Activated CD4-positive, alpha-beta T cell treated with anti-CD3 and anti-CD28 coated beads for 36 hours (primary cell): ENCODE data around the gene CERK. TPM values are rescaled to one million over a fixed set of nuclear protein-coding genes. Genes with fewer than 3 reads are reported as not detected.
"Not testable (repeated sequence)": the region's sequence is repeated elsewhere in the genome, so short reads cannot be mapped to it uniquely, and the experiment has no call there.

Experiments used
- ATAC-seq: fragments of 200-7000 bp; cut with Tn5 transposase; one replicate; pipeline ENCODE4 v1.10.0; 2021; ENCODE audit warnings: mild to moderate bottlenecking, moderate library complexity
- CTCF ChIA-PET: fragments of 350-600 bp; sonication (Branson Sonifier 250); formaldehyde crosslinking; loops from one replicate; lab custom pipeline; 2021; ENCODE audit warnings: antibody characterized with exemption; lab: Charles Lee
- POLR2A ChIA-PET: fragments of 350-600 bp; sonication (Branson Sonifier 250); formaldehyde crosslinking; loops from one replicate; lab custom pipeline; 2021; ENCODE audit warnings: antibody characterized with exemption, inconsistent platforms; lab: Charles Lee
- DNase-seq: peaks from one replicate; pipeline ENCODE4 v3.0.0-alpha.2; 2020
- H3K27ac Mint-ChIP-seq: one replicate; pipeline ENCODE4 v1.8.0; 2021; ENCODE audit warnings: mixed read lengths
- H3K27me3 Mint-ChIP-seq: one replicate; pipeline ENCODE4 v1.8.0; 2021; ENCODE audit warnings: mixed read lengths
- H3K36me3 Mint-ChIP-seq: one replicate; pipeline ENCODE4 v1.8.0; 2021; ENCODE audit warnings: low read depth, mixed read lengths
- H3K4me1 Mint-ChIP-seq: one replicate; pipeline ENCODE4 v1.8.0; 2021; ENCODE audit warnings: mixed read lengths
- H3K4me3 Mint-ChIP-seq: one replicate; pipeline ENCODE4 v1.8.0; 2021; ENCODE audit warnings: mild to moderate bottlenecking, moderate library complexity, mixed read lengths
- H3K9me3 Mint-ChIP-seq: one replicate; pipeline ENCODE4 v1.8.0; 2021; ENCODE audit warnings: low read depth, mixed read lengths
- intact Hi-C, 2 experiments: fragments of 100-400 bp; cut with DNase I in 1 of 2; cut with micrococcal nuclease in 1 of 2; formaldehyde crosslinking; loops; one replicate each; pipeline versions ENCODE4 v1.14.2 to v1.15.1; 2022 to 2024; cut with DNase I, micrococcal nuclease
- total RNA-seq, 2 experiments: library from RNA; stranded (reverse); gene quantifications; one replicate each; pipeline ENCODE4 v1.2.3, GENCODE V29; 2021

The CERK gene
- total RNA-seq, 2 experiments from 2014 or later = 27.0 to 32.8 TPM

DNA sequence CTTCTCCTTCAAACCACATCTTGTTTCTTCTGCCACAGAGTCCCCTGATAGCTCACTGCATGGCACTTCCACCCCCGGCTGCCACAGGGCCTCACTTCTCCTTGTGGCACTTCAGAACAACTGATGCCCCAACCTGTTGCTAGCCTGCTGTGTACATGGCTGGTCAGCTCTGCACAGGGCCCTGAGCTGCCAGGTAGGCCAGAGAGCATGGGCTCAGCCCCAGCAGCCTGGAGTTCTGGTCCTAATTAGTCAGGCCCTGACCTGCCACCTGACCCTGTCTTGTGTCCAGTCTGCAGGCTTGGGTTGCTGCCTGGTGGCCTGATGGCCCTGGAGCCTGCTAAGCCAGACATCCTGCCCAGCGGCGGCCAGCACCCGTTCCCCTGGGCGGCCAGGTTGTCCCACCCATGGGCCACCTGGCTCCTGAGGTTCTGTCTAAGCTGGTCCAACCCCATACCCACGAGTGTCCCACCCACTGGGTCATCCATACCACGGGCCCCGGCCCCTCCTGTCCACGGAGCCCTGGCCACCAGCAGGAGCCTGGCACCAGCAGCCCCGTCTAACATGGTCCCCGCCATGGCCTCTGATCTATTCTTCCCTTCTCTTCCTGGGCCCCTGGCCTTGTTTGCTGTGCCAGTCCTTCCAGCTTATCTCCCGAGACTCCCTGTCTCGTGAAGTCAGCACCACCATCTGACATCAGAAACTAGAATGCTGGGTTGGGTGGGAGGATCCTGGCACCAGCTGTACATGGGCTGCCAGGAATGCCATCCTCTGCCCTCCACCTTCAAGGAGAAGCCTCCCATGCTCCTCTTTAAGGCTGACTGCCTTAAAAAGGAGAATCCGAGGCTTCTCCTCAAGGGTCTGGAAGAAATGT, 3.1 kb upstream of the CERK start:
- DNase-seq (no peak), ATAC-seq (no peak)
- intact Hi-C loops = no loop called here
- CTCF ChIA-PET = interaction anchor here (1.1 to 1.7 kb wide), 3 partner anchors 15 to 60 kb away, joined by 3 to 5 read pairs (median 4); partner anchors contain the start of gene TBC1D22A
- Mint-ChIP-seq H3K9me3 (peaks cover 4% of the 10 kb centered on the region), H3K4me3 (no peak overlapping the region), H3K27ac (peak overlapping the region; percentile 43), H3K4me1 (peaks cover 19% of the 10 kb centered on the region), H3K27me3 (no peaks in the 10 kb centered on the region), H3K36me3 (peaks cover 5% of the 10 kb centered on the region)
- POLR2A ChIA-PET = no interaction called here

DNA sequence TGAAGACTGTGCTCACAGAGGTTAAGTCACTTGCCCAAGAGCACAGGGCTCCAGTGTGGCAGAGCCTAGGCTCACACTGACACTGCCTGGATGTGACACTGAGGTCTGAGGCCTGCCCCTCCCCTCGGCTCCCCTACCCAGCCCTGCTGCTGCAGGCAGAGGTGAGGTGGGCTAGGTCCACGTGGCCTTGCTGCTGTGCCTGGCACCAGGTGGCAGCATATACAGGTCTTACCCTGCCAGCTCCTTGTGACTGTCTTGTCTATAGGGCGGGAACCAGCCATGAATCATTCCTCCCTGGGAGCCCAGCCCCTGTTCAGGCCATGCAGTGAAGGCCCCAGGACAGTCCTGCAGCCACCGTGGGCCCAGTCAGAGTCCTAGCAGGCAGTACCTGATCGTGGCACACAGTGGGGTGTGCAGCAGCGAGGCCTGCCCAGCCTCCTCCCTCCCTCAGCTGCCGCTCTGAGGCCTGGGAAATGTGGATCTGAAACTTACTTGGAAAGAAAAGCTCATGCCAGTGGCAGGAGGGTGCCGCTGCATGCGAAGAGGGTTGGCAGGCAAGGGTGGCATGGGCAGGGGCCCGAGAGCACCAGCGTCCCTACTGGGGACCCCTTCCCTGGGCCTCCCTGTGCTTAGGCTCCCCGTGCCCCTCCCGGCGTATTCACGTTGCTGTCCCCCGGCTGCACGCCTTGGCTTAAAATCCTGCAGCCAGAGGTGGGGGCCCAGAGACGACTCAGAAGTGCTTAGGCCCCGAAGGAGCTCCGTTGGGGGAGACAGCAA, 1.2 kb upstream of the CERK start:
- intact Hi-C loops = loop anchor here (1.0 to 5.0 kb wide), 7 partner anchors 24 to 1358 kb away; partner anchors contain the start of genes GTSE1 (in 1 of the 2) and TBC1D22A (in 1 of the 2)
- Mint-ChIP-seq H3K36me3 (peaks cover 14% of the 10 kb centered on the region), H3K27ac (peak overlapping the region; percentile 91), H3K4me1 (peaks cover 36% of the 10 kb centered on the region), H3K4me3 (peak overlapping the region; percentile 80), H3K9me3 (peaks cover 4% of the 10 kb centered on the region), H3K27me3 (no peaks in the 10 kb centered on the region)
- ChIA-PET POLR2A (interaction anchor here (0.5 to 1.6 kb wide), 5 partner anchors 10 to 489 kb away, joined by 3 to 5 read pairs (median 3); partner anchors contain the start of gene TBC1D22A), CTCF (interaction anchor here (0.6 to 2.2 kb wide), 13 partner anchors 8 to 483 kb away, joined by 3 to 16 read pairs (median 5); partner anchors contain the start of gene TBC1D22A)
- ATAC-seq = peak; percentile 87
- peak; percentile 91 for DNase-seq

DNA sequence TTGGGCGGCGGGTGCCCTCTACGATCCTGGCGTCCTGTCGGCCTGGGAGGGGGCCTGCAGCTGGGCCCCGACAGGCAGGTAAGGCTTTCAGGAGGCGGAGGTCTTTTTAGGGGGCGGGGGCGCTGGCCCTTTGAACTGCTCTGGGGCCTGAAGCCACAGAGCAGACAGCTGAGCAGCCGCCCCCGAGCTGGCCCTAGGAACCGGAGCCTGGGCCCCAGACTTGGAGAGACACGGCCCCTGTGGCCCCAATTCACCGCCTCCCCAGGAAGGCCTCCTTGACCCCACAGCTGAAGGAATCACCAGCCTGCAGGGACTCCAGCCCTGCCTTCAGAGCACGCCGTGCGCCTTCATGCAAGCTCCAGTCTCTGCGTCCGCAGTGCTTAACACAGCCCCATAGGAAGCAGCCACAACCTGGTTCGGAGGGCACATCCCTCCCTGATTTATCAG, 618 bp upstream of the CERK start:
- H3K4me3 Mint-ChIP-seq = peak overlapping the region; percentile 80
- peak; percentile 62 for DNase-seq

DNA sequence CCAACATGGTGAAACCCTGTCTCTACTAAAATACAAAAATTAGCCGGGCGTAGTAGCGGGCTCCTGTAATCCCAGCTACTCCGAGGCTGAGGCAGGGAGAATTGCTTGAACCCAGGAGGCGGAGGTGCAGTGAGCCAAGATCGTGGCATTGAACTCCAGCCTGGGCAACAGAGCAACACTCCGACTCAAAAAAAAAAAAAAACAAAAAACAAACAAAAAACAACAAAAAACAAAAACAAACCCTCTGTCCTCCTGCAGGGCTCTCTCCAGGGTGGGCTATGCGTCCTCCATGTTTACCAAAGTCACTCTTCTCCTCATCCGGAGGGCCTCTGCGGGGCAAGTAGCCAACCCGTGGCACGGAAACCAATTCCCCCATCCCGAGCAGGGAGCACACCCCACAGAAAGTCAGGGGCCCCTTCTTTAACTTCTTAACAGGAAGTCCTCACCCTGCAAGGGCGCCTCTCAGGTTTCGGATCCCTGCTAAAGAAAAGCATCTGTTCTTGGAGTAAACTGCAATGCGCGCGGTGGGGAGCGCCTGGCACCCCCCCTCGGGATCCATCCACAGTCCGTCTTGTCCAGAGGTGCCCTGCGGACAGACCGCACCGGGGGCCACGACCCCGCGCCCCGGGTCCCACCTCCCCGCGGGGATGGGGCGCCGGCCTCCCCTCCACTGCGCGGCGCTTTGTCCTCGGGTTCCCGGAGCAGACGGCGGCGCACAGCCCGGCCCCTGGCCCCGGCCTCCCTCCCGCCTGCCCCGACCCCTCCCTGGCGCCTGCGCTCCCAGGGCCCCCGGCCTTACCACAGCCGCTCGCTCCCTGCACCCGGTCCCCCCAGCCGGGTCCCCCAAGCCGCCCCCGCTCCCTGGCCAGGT, 712 bp downstream of the CERK start:
- H3K27ac Mint-ChIP-seq = peak overlapping the region; percentile 97
- H3K4me3 Mint-ChIP-seq = peak overlapping the region; percentile 99
- peaks cover 14% of the 10 kb centered on the region for H3K36me3 Mint-ChIP-seq
- intact Hi-C loops = loop anchor here (5.0 kb wide), 3 partner anchors 135 to 1360 kb away; no protein-coding TSS in a partner anchor
- DNase-seq = peak; percentile 64
- ChIA-PET CTCF (interaction anchor here (0.7 kb wide), 1 partner anchor 258 kb away, joined by 6 read pairs; no protein-coding TSS in a partner anchor), POLR2A (no interaction called here)
- peak; percentile 12 for ATAC-seq
- peaks cover 44% of the 10 kb centered on the region for H3K4me1 Mint-ChIP-seq
- no peaks in the 10 kb centered on the region for H3K9me3 Mint-ChIP-seq
- H3K27me3 Mint-ChIP-seq = no peaks in the 10 kb centered on the region

More for the DNA sequence above, 618 bp upstream of the CERK start:
- ChIA-PET POLR2A (interaction anchor here (0.5 to 1.1 kb wide), 4 partner anchors 10 to 488 kb away, joined by 3 to 5 read pairs (median 4); no protein-coding TSS in a partner anchor), CTCF (interaction anchor here (0.7 to 2.2 kb wide), 9 partner anchors 11 to 175 kb away, joined by 3 to 16 read pairs (median 5); partner anchors contain the start of gene TBC1D22A)
- peaks cover 39% of the 10 kb centered on the region for H3K4me1 Mint-ChIP-seq
- H3K9me3 Mint-ChIP-seq = peaks cover 4% of the 10 kb centered on the region
- H3K36me3 Mint-ChIP-seq = peaks cover 14% of the 10 kb centered on the region
- H3K27ac Mint-ChIP-seq = peak overlapping the region; percentile 91
- intact Hi-C loops = loop anchor here (1.0 to 5.0 kb wide), 12 partner anchors 24 to 1359 kb away; partner anchors contain the start of genes TBC1D22A (in 2 of the 2) and GTSE1 (in 1 of the 2)
- H3K27me3 Mint-ChIP-seq = no peaks in the 10 kb centered on the region
- no peak for ATAC-seq

DNA sequence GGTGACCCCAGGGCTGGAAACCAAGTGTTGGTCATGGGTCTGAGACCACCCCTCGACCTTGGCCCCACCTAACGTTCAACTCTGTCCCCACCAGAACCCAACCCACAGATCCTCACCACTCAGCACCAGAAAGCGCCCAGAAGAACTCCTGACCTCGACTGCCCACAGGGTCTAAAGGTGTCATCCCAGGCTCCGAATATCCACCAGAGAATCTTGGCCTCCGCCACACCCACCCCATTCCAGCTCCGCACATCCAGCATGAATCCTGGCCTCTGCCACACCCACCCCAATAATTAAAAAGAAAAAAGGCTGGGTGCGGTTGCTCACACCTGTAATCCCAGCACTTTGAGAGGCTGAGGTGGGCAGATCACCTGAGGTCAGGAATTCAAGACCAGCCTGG, 1.3 kb downstream of the CERK start:
- intact Hi-C loops = loop anchor here (5.0 kb wide), 3 partner anchors 134 to 1361 kb away; no protein-coding TSS in a partner anchor
- H3K36me3 Mint-ChIP-seq = peaks cover 16% of the 10 kb centered on the region
- ChIA-PET POLR2A (no interaction called here), CTCF (interaction anchor here (0.6 to 1.4 kb wide), 3 partner anchors 22 to 1158 kb away, joined by 3 to 6 read pairs (median 6); no protein-coding TSS in a partner anchor)
- ATAC-seq = no peak
- H3K4me3 Mint-ChIP-seq = peak overlapping the region; percentile 99
- no peak for DNase-seq
- H3K27me3 Mint-ChIP-seq = no peaks in the 10 kb centered on the region
- peaks cover 49% of the 10 kb centered on the region for H3K4me1 Mint-ChIP-seq
- peak overlapping the region; percentile 75 for H3K27ac Mint-ChIP-seq
- H3K9me3 Mint-ChIP-seq = no peaks in the 10 kb centered on the region

DNA sequence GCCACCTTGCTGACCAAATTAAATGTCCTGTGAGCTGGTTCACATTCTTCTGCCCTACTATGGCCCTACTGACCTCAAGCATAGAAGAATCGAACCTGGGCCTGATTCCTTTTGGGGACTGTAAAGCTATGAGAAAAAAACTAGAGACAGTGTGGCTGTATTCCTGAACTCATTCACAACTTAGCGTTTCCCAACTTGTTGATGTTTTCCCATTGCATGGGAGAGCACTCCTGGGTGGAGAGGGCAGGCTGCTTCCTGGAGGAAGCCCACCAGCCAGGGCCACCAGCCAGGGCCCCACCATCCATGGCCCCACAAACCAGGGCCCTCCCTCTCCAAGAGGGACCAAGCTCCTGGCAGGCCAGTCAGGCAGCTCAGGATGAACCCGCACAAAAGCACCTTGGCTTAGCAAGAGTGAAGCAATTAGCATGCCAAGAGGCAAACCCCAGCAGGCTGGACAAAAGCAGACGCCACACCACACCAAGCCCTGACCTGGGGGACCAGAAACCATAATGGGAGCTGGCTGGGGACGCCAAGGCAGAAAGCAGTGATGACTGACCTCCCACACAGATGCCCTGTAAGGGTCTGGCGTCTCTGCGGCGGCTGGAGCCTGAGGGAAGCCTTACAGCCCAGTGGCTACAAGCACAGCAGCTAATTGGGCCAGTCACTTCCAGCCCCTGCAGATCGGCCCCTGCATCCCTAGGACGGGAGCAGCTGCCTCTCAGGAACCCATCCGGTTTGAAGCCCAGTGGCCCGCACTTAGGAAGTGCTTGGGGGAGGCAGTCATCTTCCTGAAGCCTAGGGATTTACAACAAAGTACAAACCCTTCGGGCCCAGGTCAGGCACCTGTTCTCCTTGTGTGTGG, 2.1 kb downstream of the CERK start:
- ChIA-PET CTCF (interaction anchor here (0.6 to 1.4 kb wide), 3 partner anchors 22 to 1158 kb away, joined by 3 to 6 read pairs (median 6); no protein-coding TSS in a partner anchor), POLR2A (no interaction called here)
- no peaks in the 10 kb centered on the region for H3K9me3 Mint-ChIP-seq
- ATAC-seq = no peak
- peak; percentile 26 for DNase-seq
- peaks cover 55% of the 10 kb centered on the region for H3K4me1 Mint-ChIP-seq
- peaks cover 19% of the 10 kb centered on the region for H3K36me3 Mint-ChIP-seq
- peak overlapping the region; percentile 99 for H3K4me3 Mint-ChIP-seq
- intact Hi-C loops = loop anchor here (5.0 kb wide), 3 partner anchors 134 to 1361 kb away; no protein-coding TSS in a partner anchor
- no peaks in the 10 kb centered on the region for H3K27me3 Mint-ChIP-seq
- peak overlapping the region; percentile 81 for H3K27ac Mint-ChIP-seq

DNA sequence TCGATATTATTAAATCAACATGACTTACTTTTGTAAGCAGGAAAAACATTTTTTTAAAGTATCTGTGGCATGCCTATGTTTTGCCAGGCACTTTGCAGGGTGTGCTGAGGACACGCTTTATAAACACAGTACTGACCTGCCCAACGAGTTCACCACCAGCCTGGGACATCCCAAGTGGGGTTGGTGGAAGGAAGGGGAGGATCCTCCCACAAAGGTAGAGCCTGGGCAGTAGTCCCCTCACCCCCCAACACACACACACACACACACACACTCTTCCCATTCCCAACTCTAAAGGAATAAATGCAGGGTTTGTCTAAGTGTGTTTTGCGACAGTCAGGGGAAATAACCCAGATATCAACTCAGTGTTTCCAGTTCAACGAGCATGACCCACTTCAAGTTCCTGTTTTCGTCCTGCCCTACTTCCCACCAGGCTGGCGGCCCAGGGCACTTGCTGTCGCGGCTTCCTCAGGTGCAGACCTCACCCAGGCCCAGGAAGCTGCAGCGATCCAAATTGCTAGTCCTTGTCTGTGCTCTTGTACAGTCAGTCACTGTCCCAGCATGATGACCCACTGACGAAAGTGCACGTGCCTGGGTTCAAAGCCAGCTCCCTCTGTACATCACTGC, 3.1 kb downstream of the CERK start:
- POLR2A ChIA-PET = no interaction called here
- peaks cover 22% of the 10 kb centered on the region for H3K36me3 Mint-ChIP-seq
- ATAC-seq = peak; percentile 3

DNA sequence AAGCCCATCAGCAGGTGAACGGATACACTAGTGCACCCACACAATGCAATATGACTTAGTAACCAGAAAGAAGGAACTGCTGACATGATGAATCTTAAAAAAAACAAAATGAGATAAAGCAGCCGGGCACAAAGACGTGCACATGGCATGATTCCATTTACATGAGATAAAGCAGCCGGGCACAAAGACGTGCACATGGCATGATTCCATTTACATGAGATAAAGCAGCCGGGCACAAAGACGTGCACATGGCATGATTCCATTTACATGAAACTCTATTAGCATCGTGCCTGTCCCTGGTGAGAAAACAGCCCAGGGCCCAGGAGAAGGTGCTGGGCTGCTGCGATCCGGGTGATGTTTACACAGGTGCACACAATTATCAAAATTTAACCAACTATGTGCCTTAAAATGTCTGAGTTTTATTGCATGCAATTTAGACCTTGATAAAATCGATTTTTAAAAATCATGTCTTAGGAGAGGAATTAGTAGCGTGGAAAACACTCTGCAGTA, 3.8 kb downstream of the CERK start:
- H3K27ac Mint-ChIP-seq = peak overlapping the region; percentile 81
- peak overlapping the region; percentile 99 for H3K4me3 Mint-ChIP-seq
- intact Hi-C loops, POLR2A ChIA-PET, CTCF ChIA-PET, H3K27me3 Mint-ChIP-seq, H3K9me3 Mint-ChIP-seq, DNase-seq, ATAC-seq: not testable (repeated sequence)
- peaks cover 24% of the 10 kb centered on the region for H3K36me3 Mint-ChIP-seq
- H3K4me1 Mint-ChIP-seq = peaks cover 59% of the 10 kb centered on the region

More for the DNA sequence above, 3.1 kb downstream of the CERK start:
- intact Hi-C loops = loop anchor here (5.0 kb wide), 3 partner anchors 133 to 1362 kb away; no protein-coding TSS in a partner anchor
- peak; percentile 68 for DNase-seq
- Mint-ChIP-seq H3K9me3 (no peaks in the 10 kb centered on the region), H3K27me3 (no peaks in the 10 kb centered on the region), H3K4me1 (peaks cover 60% of the 10 kb centered on the region), H3K27ac (peak overlapping the region; percentile 81), H3K4me3 (peak overlapping the region; percentile 99)
- CTCF ChIA-PET = interaction anchor here (0.6 to 1.4 kb wide), 3 partner anchors 23 to 171 kb away, joined by 3 to 6 read pairs (median 6); no protein-coding TSS in a partner anchor

DNA sequence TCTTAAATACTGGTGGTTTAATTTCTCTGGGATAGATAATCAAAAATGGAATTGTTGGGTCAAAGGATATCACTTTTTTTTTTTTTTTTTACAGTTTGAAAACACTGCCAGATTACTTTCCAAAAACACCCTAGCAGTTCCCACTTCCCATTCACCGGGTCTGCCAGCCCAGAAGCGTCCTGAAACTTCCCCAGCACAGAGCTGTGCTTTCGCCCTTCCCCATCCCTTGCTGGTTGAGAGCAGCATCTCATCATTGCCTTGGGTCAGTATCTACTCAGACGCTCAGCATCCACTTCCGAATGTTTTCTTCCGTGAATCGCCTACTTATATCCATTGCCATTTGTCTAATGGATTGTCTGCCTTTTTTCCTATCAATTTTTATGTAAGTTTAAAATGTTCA, 5.5 kb downstream of the CERK start:
- Mint-ChIP-seq H3K27ac (no peak overlapping the region), H3K4me1 (peaks cover 66% of the 10 kb centered on the region)
- intact Hi-C loops = no loop called here

More for the DNA sequence above, 5.5 kb downstream of the CERK start:
- no peaks in the 10 kb centered on the region for H3K27me3 Mint-ChIP-seq
- no peaks in the 10 kb centered on the region for H3K9me3 Mint-ChIP-seq
- H3K36me3 Mint-ChIP-seq = peaks cover 28% of the 10 kb centered on the region
- DNase-seq = no peak
- CTCF ChIA-PET = no interaction called here
- no peak overlapping the region for H3K4me3 Mint-ChIP-seq
- POLR2A ChIA-PET = no interaction called here
- ATAC-seq = no peak
